BE2C (cell line): ENCODE results near the gene PWP2.
A peak's percentile ranks its signal among the peaks of the same experiment; 100 is the strongest.
"Not testable (repeated sequence)": the region's sequence is repeated elsewhere in the genome, so short reads cannot be mapped to it uniquely, and the experiment has no call there.

Experiments
- DNase-seq: peaks from one replicate; pipeline ENCODE4 v3.0.0-alpha.2; 2020
- H3K27me3 ChIP-seq: fragments of 250-450 bp; sonication (Bioruptor Pico); 2 replicates; pipeline ENCODE4 v1.5.1; 2020; ENCODE audit warnings: mild to moderate bottlenecking
- H3K36me3 ChIP-seq: fragments of 250-450 bp; sonication (Bioruptor Pico); 2 replicates; pipeline ENCODE4 v1.5.1; 2020; ENCODE audit warnings: mild to moderate bottlenecking
- H3K4me1 ChIP-seq: fragments of 250-450 bp; sonication (Bioruptor Pico); 2 replicates; pipeline ENCODE4 v1.5.1; 2020
- H3K4me3 ChIP-seq: 2 replicates; pipeline ENCODE4 v1.5.1; 2011; ENCODE audit warnings: low read depth, low read length
- H3K9me3 ChIP-seq: fragments of 250-450 bp; sonication (Bioruptor Pico); 2 replicates; pipeline ENCODE4 v1.5.1; 2020
- CTCF ChIP-seq: IDR thresholded peaks from 2 replicates; pipeline ENCODE4 v1.5.1; 2012; ENCODE audit warnings: mild to moderate bottlenecking, low read depth, low read length

Gene PWP2

GRCh38 chr21:44092211-44092610 lies 15.0 kb upstream of the PWP2 start:
- Histone ChIP-seq H3K36me3 (peaks cover 52% of the 10 kb centered on the region), H3K27me3 (no peaks in the 10 kb centered on the region), H3K4me1 (no peaks in the 10 kb centered on the region), H3K9me3 (no peaks in the 10 kb centered on the region), H3K4me3 (no peak overlapping the region)
- no peak for DNase-seq
- no peak for TF ChIP-seq CTCF

GRCh38 chr21:44093761-44094160 lies 13.4 kb upstream of the PWP2 start:
- Histone ChIP-seq H3K36me3 (peaks cover 40% of the 10 kb centered on the region), H3K9me3 (no peaks in the 10 kb centered on the region), H3K27me3 (no peaks in the 10 kb centered on the region), H3K4me3 (no peak overlapping the region), H3K4me1 (no peaks in the 10 kb centered on the region)
- TF ChIP-seq CTCF = no peak
- no peak for DNase-seq

GRCh38 chr21:44094832-44095231 lies 12.4 kb upstream of the PWP2 start:
- Histone ChIP-seq H3K9me3 (no peaks in the 10 kb centered on the region), H3K4me1 (no peaks in the 10 kb centered on the region), H3K27me3 (no peaks in the 10 kb centered on the region), H3K36me3 (peaks cover 33% of the 10 kb centered on the region), H3K4me3 (no peak overlapping the region)
- no peak for DNase-seq
- no peak for TF ChIP-seq CTCF

GRCh38 chr21:44098507-44098906 lies 8.7 kb upstream of the PWP2 start:
- H3K9me3 ChIP-seq, DNase-seq, H3K36me3 ChIP-seq, H3K27me3 ChIP-seq, H3K4me3 ChIP-seq, H3K4me1 ChIP-seq: not testable (repeated sequence)

GRCh38 chr21:44098964-44099363 lies 8.2 kb upstream of the PWP2 start:
- not testable (repeated sequence) for H3K27me3 ChIP-seq, H3K36me3 ChIP-seq, DNase-seq, H3K9me3 ChIP-seq, H3K4me1 ChIP-seq, H3K4me3 ChIP-seq

GRCh38 chr21:44107589-44107988 lies 390 bp downstream of the PWP2 start:
- not testable (repeated sequence) for H3K9me3 ChIP-seq, H3K36me3 ChIP-seq, H3K27me3 ChIP-seq, DNase-seq, H3K4me1 ChIP-seq
- peak overlapping the region; percentile 24; the same call in 1 of the 2 replicates for H3K4me3 ChIP-seq

GRCh38 chr21:44113702-44114371 lies 6.6 kb downstream of the PWP2 start:
- not testable (repeated sequence) for H3K9me3 ChIP-seq, H3K4me3 ChIP-seq, H3K27me3 ChIP-seq, H3K36me3 ChIP-seq, H3K4me1 ChIP-seq
- DNase-seq = peak; percentile 28
- 0 out of 2 replicates have a peak, but pooled peaks have one; percentile 4 for TF ChIP-seq CTCF

GRCh38 chr21:44122131-44122530 lies 14.9 kb downstream of the PWP2 start:
- DNase-seq, H3K4me3 ChIP-seq, H3K27me3 ChIP-seq, H3K9me3 ChIP-seq, H3K4me1 ChIP-seq, H3K36me3 ChIP-seq: not testable (repeated sequence)

- not testable (repeated sequence) for H3K4me3 ChIP-seq, H3K9me3 ChIP-seq, H3K36me3 ChIP-seq, H3K4me1 ChIP-seq, H3K27me3 ChIP-seq, DNase-seq
Observed at GRCh38 chr21:44127827-44128226, 20.6 kb downstream of the PWP2 start.

GRCh38 chr21:44133715-44134057 lies 26.5 kb downstream of the PWP2 start:
- not testable (repeated sequence) for H3K36me3 ChIP-seq
- peak overlapping the region; percentile 23; the same call in 1 of the 2 replicates for H3K4me3 ChIP-seq

GRCh38 chr21:44134732-44135131 lies 27.5 kb downstream of the PWP2 start:
- not testable (repeated sequence) for H3K27me3 ChIP-seq, H3K9me3 ChIP-seq, H3K36me3 ChIP-seq, DNase-seq, H3K4me1 ChIP-seq, H3K4me3 ChIP-seq

More at GRCh38 chr21:44133715-44134057, 26.5 kb downstream of the PWP2 start:
- H3K27me3 ChIP-seq, H3K4me1 ChIP-seq, DNase-seq, H3K9me3 ChIP-seq: not testable (repeated sequence)

- not testable (repeated sequence) for H3K4me3 ChIP-seq, H3K36me3 ChIP-seq, H3K9me3 ChIP-seq, H3K4me1 ChIP-seq, H3K27me3 ChIP-seq, DNase-seq
Observed at GRCh38 chr21:44138039-44138438, 30.8 kb downstream of the PWP2 start.
